ENCODE data around the gene RAB1A. TPM values are rescaled to one million over a fixed set of nuclear protein-coding genes. Genes with fewer than 3 reads are reported as not detected.

RAB1A gene
- total and polyA plus RNA-seq, 10 of the 15 experiments (the other 5 are each of a cell fraction or from before 2014, with no cell fraction given): 48.9 to 171 (median 83.4) TPM

- BruUV-seq (replicated peaks): no TSS peak
- Histone ChIP-seq H3K9me3 (replicated peaks; ENCODE audit: control insufficient read depth, insufficient read depth, low read length) (no peaks in the 10 kb centered on the region), H3K36me3 (ENCODE audit: control insufficient read depth in 2 of 2, insufficient read depth in 2 of 2, low read length in 1 of 2) (peaks cover 6 to 32% of the 10 kb centered on the region in 2 experiments), H3K9ac (ENCODE audit: control insufficient read depth, insufficient read depth, low read length) (no peak overlapping the region), H3K4me1 (ENCODE audit: control insufficient read depth, insufficient read depth, low read length) (no peaks in the 10 kb centered on the region), H3K4me2 (ENCODE audit: control insufficient read depth, insufficient read depth) (no peak overlapping the region), H2AFZ (ENCODE audit: control insufficient read depth, low read depth, low read length) (no peak overlapping the region), H3K79me2 (ENCODE audit: control insufficient read depth, insufficient read depth, low read length) (peaks cover 14% of the 10 kb centered on the region), H4K20me1 (ENCODE audit: control insufficient read depth, insufficient read depth) (no peaks in the 10 kb centered on the region), H3K27me3 (replicated peaks in 1 of 2; ENCODE audit: control insufficient read depth in 2 of 2, insufficient read depth in 2 of 2, low read length in 1 of 2) (no peaks in the 10 kb centered on the region), H3K27ac (ENCODE audit: control insufficient read depth, insufficient read depth) (no peak overlapping the region), H3K4me3 (no peak overlapping the region)
- WGBS (ENCODE audit: insufficient coverage, insufficient replicate concordance, low lambda C conversion rate, missing lambda C conversion rate): 89% methylated on average over 5 of the region's 5 CpGs
- intact Hi-C loops (cut with micrococcal nuclease; ENCODE audit: unreplicated experiment): no loop called here
- in situ Hi-C loops (cut with MboI): no loop called here
- TF ChIP-seq MTA2 (IDR thresholded peaks at IDR 0.05; ENCODE audit: low read depth) (no peak), NR2C1 (IDR thresholded peaks at IDR 0.05) (no peak), MEF2B (IDR thresholded peaks at IDR 0.05; ENCODE audit: partially characterized antibody, poor library complexity, severe bottlenecking) (no peak), ATF2 (IDR thresholded peaks at IDR 0.05; ENCODE audit: low read length) (no peak), IRF3 (IDR thresholded peaks at IDR 0.05) (no peak), BRCA1 (IDR thresholded peaks at IDR 0.05; ENCODE audit: low read depth, low read length) (no peak)
- DNase-seq (ENCODE audit: low read depth, low spot score): no peak
- POLR2A ChIA-PET: interaction anchor here (0.6 kb wide), 1 partner anchor 27 kb away, joined by 5 read pairs; no protein-coding TSS in a partner anchor
- SMC1A ChIA-PET (ENCODE audit: uncharacterized antibody, unreplicated experiment): no interaction called here
- no peak for FAIRE-seq
- no peak for ATAC-seq
- CTCF ChIA-PET: no interaction called here
- RAD21 ChIA-PET (ENCODE audit: unreplicated experiment): no interaction called here
These were observed 31.2 kb downstream of the RAB1A start for GRCh38 chr2:65098741-65099140.

Measured in GM12878 (cell line).